PFSK-1 (cell line): Measurements from ENCODE around the gene MYH6.

ENCODE experiments used
- FOXP2 ChIP-seq: optimal IDR thresholded peaks from 2 replicates; pipeline ENCODE3; 2011; ENCODE audit warnings: borderline replicate concordance, control low read depth, inconsistent platforms; ENCODE audit not compliant: insufficient read depth; ENCODE audit errors: extremely low read length, extremely low read depth
- POLR2AphosphoS5 ChIP-seq: IDR thresholded peaks from 2 replicates; pipeline ENCODE4 v1.6.1; 2012; ENCODE audit warnings: low read depth, mild to moderate bottlenecking, control low read depth, low read length, moderate library complexity
- REST ChIP-seq, 2 experiments: IDR thresholded peaks; 2 replicates each; pipeline versions ENCODE4 v1.6.1 to v1.8.0; 2011 to 2012; ENCODE audit warnings: low read depth in 2 of 2, low read length in 2 of 2, control low read depth in 1 of 2, inconsistent platforms in 1 of 2, mild to moderate bottlenecking in 1 of 2, moderate library complexity in 1 of 2; ENCODE audit not compliant: insufficient read depth in 1 of 2
- SIN3A ChIP-seq: IDR thresholded peaks from 2 replicates; pipeline ENCODE4 v1.6.1; 2012; ENCODE audit warnings: mild to moderate bottlenecking, low read length, moderate library complexity, borderline replicate concordance; ENCODE audit not compliant: insufficient read depth
- TAF1 ChIP-seq: IDR thresholded peaks from 2 replicates; pipeline ENCODE4 v1.6.1; 2012; ENCODE audit warnings: low read length, control low read depth, borderline replicate concordance; ENCODE audit not compliant: insufficient read depth

GRCh38 chr14:23434488-23435222, 26.6 kb upstream of the MYH6 start:
- TF ChIP-seq POLR2AphosphoS5 (no peak), REST (IDR thresholded peaks at IDR 0.05; ENCODE audit: insufficient read depth in 1 of 2, low read depth in 2 of 2, low read length in 2 of 2) (no peak), SIN3A (no peak), TAF1 (no peak), FOXP2 (no peak)
